T-cell (primary cell): Measurements from ENCODE around the gene CLEC4E. TPM values are rescaled to one million over a fixed set of nuclear protein-coding genes. Genes with fewer than 3 reads are reported as not detected.
"Not testable (repeated sequence)": the region's sequence is repeated elsewhere in the genome, so short reads cannot be mapped to it uniquely, and the experiment has no call there.

ENCODE experiments used
- ATAC-seq, 4 experiments: fragments of 200-7000 bp in 3 of 4; fragments of 150-1000 bp in 1 of 4; cut with Tn5 transposase; replicated peaks in 1 of 4; 1 replicate in 3 of 4; 2 replicates in 1 of 4; pipeline ENCODE4 v1.10.0; 2021; ENCODE audit warnings: moderate library complexity in 3 of 4, mild to moderate bottlenecking in 2 of 4, moderate number of reproducible peaks in 1 of 4
- CTCF ChIA-PET, 2 donors: fragments of 300-600 bp; sonication (Branson Sonifier 250); formaldehyde crosslinking; loops; one replicate each; lab custom pipeline; 2022; ENCODE audit warnings: antibody characterized with exemption in 2 of 2; lab: Charles Lee
- POLR2A ChIA-PET, 2 donors: fragments of 300-600 bp; sonication (Branson Sonifier 250); formaldehyde crosslinking; loops; one replicate each; lab custom pipeline; 2022; ENCODE audit warnings: antibody characterized with exemption in 2 of 2; lab: Charles Lee
- DNase-seq, 35 experiments: peaks; one replicate each; pipeline versions ENCODE4 v3.0.0 to v3.0.0-alpha.2; 2013 to 2023
- H3K27ac ChIP-seq: one replicate; pipeline ENCODE4 v1.5.1; 2013; ENCODE audit warnings: low read length
- H3K27me3 ChIP-seq, 2 experiments: replicated peaks in 1 of 2; 1 replicate in 1 of 2; 2 replicates in 1 of 2; pipeline versions ENCODE4 v1.6.1 to v1.7.0; 2013; ENCODE audit warnings: low read length in 1 of 2, mixed read lengths in 1 of 2; ENCODE audit not compliant: control insufficient read depth in 2 of 2, insufficient read depth in 2 of 2; ENCODE audit errors: extremely low read depth in 1 of 2
- H3K36me3 ChIP-seq, 2 donors: 1 replicate in 1 of 2; 2 replicates in 1 of 2; pipeline versions ENCODE4 v1.6.1 to v1.7.0; 2013; ENCODE audit warnings: low read length in 1 of 2; ENCODE audit not compliant: control insufficient read depth in 2 of 2, insufficient read depth in 1 of 2; ENCODE audit errors: extremely low read depth in 1 of 2
- H3K4me1 ChIP-seq, 2 experiments: 1 replicate in 1 of 2; 2 replicates in 1 of 2; pipeline versions ENCODE4 v1.6.1 to v1.7.0; 2013; ENCODE audit warnings: low read length in 2 of 2, mixed read lengths in 1 of 2; ENCODE audit not compliant: insufficient read depth in 2 of 2, control insufficient read depth in 1 of 2; ENCODE audit errors: extremely low read depth in 1 of 2
- H3K4me3 ChIP-seq, 2 donors: 1 replicate in 1 of 2; 2 replicates in 1 of 2; pipeline versions ENCODE4 v1.5.1 to v1.7.0; 2013; ENCODE audit warnings: mild to moderate bottlenecking in 2 of 2, low read length in 1 of 2, moderate library complexity in 1 of 2; ENCODE audit not compliant: control insufficient read depth in 1 of 2; ENCODE audit errors: extremely low read depth in 1 of 2
- H3K9me3 ChIP-seq: 2 replicates; pipeline ENCODE4 v1.7.0; 2013
- H3K27ac Mint-ChIP-seq, 2 donors: one replicate each; pipeline ENCODE4 v1.8.0; 2020 to 2021; ENCODE audit warnings: mild to moderate bottlenecking in 2 of 2, mixed read lengths in 2 of 2
- H3K27me3 Mint-ChIP-seq, 2 donors: one replicate each; pipeline ENCODE4 v1.8.0; 2021 to 2022; ENCODE audit warnings: mixed read lengths in 2 of 2
- H3K36me3 Mint-ChIP-seq: one replicate; pipeline ENCODE4 v1.8.0; 2021; ENCODE audit warnings: mixed read lengths
- H3K4me1 Mint-ChIP-seq, 3 donors: one replicate each; pipeline ENCODE4 v1.8.0; 2020 to 2022; ENCODE audit warnings: mixed read lengths in 3 of 3, mild to moderate bottlenecking in 1 of 3
- H3K4me3 Mint-ChIP-seq, 3 donors: one replicate each; pipeline ENCODE4 v1.8.0; 2020 to 2022; ENCODE audit warnings: mild to moderate bottlenecking in 3 of 3, mixed read lengths in 3 of 3, moderate library complexity in 3 of 3
- H3K9me3 Mint-ChIP-seq, 3 donors: one replicate each; pipeline ENCODE4 v1.8.0; 2020 to 2022; ENCODE audit warnings: mixed read lengths in 3 of 3
- WGBS: methylation state at CpG from one replicate; pipeline ENCODE4 v1.1.5; 2013; ENCODE audit warnings: missing lambda C conversion rate; ENCODE audit not compliant: insufficient coverage; 5-methylcytosine and 5-hydroxymethylcytosine counted together
- total RNA-seq, 35 experiments: library from RNA in 6 of 35; stranded (reverse) in 6 of 35; fragments of 120-200 nt in 1 of 35; gene quantifications; one replicate each; pipeline versions ENCODE4 v1.2.1 to v1.2.4 and lab custom pipeline; 2013 to 2026

CLEC4E gene
- total RNA-seq, 5 donors from 2014 or later (not counting 1 experiment from before 2014, with no cell fraction given): not detected

DNA sequence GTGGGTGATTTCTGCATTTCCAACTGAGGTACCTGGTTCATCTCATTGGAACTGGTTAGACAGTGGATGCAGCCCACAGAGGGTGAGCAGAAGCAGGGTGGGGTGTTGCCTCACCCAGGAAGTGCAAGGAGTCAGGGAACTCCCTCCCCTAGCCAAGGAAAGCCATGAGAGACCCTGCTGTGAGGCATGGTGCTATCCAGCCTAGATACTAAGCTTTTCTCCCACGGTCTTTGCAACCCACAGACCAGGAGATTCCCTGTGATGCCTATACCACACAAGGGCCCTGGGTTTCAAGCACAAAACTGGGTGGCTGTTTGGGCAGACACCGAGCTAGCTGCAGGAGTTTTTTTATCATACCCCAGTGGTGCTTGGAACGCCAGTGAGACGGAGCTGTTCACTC, 45.0 kb downstream of the CLEC4E start:
- H3K4me3 Mint-ChIP-seq: not testable (repeated sequence)
- CTCF ChIA-PET: interaction anchor here in 1 of 2 donors (1.0 kb wide), 1 partner anchor 99 kb away, joined by 3 read pairs; no protein-coding TSS in a partner anchor
- peaks cover 16 to 26% (median 20%) of the 10 kb centered on the region in 3 donors for H3K4me1 Mint-ChIP-seq

DNA sequence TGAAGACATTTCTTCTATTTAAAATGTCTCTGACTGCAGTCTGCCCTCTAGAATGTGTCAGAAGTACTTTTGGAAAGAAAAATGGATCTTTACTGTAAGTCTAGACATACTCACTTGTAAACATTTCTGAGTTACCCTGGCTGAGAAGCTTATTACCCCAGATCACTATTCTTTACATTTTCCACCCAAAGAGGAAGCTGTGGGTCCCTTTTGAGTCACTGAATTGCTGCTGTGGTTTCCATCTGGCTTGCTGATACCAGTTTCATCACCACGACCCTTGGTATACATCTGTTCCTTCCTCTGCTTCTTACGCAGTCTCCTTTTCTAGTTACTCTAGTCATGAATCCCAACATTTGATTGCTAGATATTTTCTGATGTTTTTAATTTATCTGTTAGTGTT, 47.6 kb downstream of the CLEC4E start:
- H3K27ac ChIP-seq: peak overlapping the region; percentile 35
- H3K4me3 ChIP-seq: no peak overlapping the region
- no peaks in the 10 kb centered on the region for H3K27me3 Mint-ChIP-seq
- WGBS: no CpG with 5 or more reads among the region's 2 CpGs
- ATAC-seq (peak; percentile 93 to 98 (median 95)), DNase-seq (peak in 13 of 35 experiments; percentile 3 to 45 (median 19))
- ChIA-PET CTCF (no interaction called here), POLR2A (interaction anchor here in 1 of 2 donors (0.5 kb wide), 1 partner anchor 535 kb away, joined by 3 read pairs; no protein-coding TSS in a partner anchor)
- H3K36me3 ChIP-seq: no peaks in the 10 kb centered on the region
- peaks cover 4 to 24% of the 10 kb centered on the region in 2 experiments for H3K4me1 ChIP-seq
- no peaks in the 10 kb centered on the region for H3K27me3 ChIP-seq
- peak overlapping the region; percentile 57 to 84 for H3K27ac Mint-ChIP-seq
- H3K36me3 Mint-ChIP-seq: no peaks in the 10 kb centered on the region
- H3K4me1 Mint-ChIP-seq: peaks cover 16 to 26% (median 20%) of the 10 kb centered on the region in 3 donors
- H3K4me3 Mint-ChIP-seq: no peak overlapping the region
- H3K9me3 Mint-ChIP-seq: no peaks in the 10 kb centered on the region
- no peaks in the 10 kb centered on the region for H3K9me3 ChIP-seq

More for the DNA sequence above, 45.0 kb downstream of the CLEC4E start:
- not testable (repeated sequence) for ATAC-seq, H3K36me3 Mint-ChIP-seq, H3K9me3 ChIP-seq, H3K36me3 ChIP-seq, H3K27me3 Mint-ChIP-seq, H3K27ac ChIP-seq, H3K27ac Mint-ChIP-seq, H3K27me3 ChIP-seq, H3K4me3 ChIP-seq, DNase-seq, H3K9me3 Mint-ChIP-seq
- POLR2A ChIA-PET: interaction anchor here in 1 of 2 donors (0.5 kb wide), 1 partner anchor 1760 kb away, joined by 3 read pairs; no protein-coding TSS in a partner anchor
- 88% methylated on average over 4 of the region's 4 CpGs for WGBS
- peaks cover 4 to 29% of the 10 kb centered on the region in 2 experiments for H3K4me1 ChIP-seq

GRCh38 chr12:8491646-8492530, 48.8 kb downstream of the CLEC4E start:
- Histone ChIP-seq H3K4me1 (peaks cover 4 to 24% of the 10 kb centered on the region in 2 experiments), H3K36me3 (no peaks in the 10 kb centered on the region), H3K4me3 (no peak overlapping the region), H3K27me3 (no peaks in the 10 kb centered on the region), H3K9me3 (no peaks in the 10 kb centered on the region), H3K27ac (no peak overlapping the region)
- Mint-ChIP-seq H3K36me3 (no peaks in the 10 kb centered on the region), H3K4me3 (no peak overlapping the region), H3K27ac (peak overlapping the region in 1 of 2 donors; percentile 84), H3K27me3 (no peaks in the 10 kb centered on the region), H3K4me1 (peaks cover 16 to 26% (median 20%) of the 10 kb centered on the region in 3 donors), H3K9me3 (no peaks in the 10 kb centered on the region)
- DNase-seq: no peak
- ATAC-seq: no peak
- POLR2A ChIA-PET: interaction anchor here (0.6 to 0.7 kb wide), 2 partner anchors 19 to 615 kb away, joined by 3 read pairs; no protein-coding TSS in a partner anchor
- CTCF ChIA-PET: interaction anchor here (0.6 to 0.8 kb wide), 2 partner anchors 55 to 242 kb away, joined by 3 to 5 read pairs; no protein-coding TSS in a partner anchor
- 86% methylated on average over 1 of the region's 5 CpGs for WGBS

Other genes with a start within 250 kb of the CLEC4E start
- gene CLEC6A, start 84.9 kb downstream of the CLEC4E start, total RNA-seq: not detected
- not detected for gene CLEC4D, start 27.4 kb downstream of the CLEC4E start, total RNA-seq
- under 1 TPM in 3 of 5 donors, not detected in 2; 0.10 to 0.35 (median 0.18) TPM for gene AICDA, start 72.0 kb upstream of the CLEC4E start, total RNA-seq
- gene MFAP5, start 121.9 kb upstream of the CLEC4E start, total RNA-seq: not detected
- gene RIMKLB, start 157.1 kb upstream of the CLEC4E start, total RNA-seq: 10 to 100 TPM; 14.3 to 28.0 (median 23.0) TPM